Mammary epithelial cell (primary cell): ENCODE data around the gene ING5.

Experiments used
- CTCF ChIP-seq, 2 donors: IDR thresholded peaks in 1 of 2; conservative IDR thresholded peaks in 1 of 2; 2 replicates each; pipeline ENCODE4 v1.5.1; 2011 to 2012; ENCODE audit warnings: inconsistent platforms in 2 of 2, low read length in 2 of 2, mild to moderate bottlenecking in 2 of 2, control low read depth in 1 of 2, low read depth in 1 of 2; ENCODE audit not compliant: insufficient read depth in 1 of 2; ENCODE audit errors: extremely low read depth in 1 of 2
- EZH2 ChIP-seq: IDR thresholded peaks from 2 replicates; pipeline ENCODE4 v1.6.1; 2012; ENCODE audit warnings: low read length, inconsistent platforms, borderline replicate concordance

DNA sequence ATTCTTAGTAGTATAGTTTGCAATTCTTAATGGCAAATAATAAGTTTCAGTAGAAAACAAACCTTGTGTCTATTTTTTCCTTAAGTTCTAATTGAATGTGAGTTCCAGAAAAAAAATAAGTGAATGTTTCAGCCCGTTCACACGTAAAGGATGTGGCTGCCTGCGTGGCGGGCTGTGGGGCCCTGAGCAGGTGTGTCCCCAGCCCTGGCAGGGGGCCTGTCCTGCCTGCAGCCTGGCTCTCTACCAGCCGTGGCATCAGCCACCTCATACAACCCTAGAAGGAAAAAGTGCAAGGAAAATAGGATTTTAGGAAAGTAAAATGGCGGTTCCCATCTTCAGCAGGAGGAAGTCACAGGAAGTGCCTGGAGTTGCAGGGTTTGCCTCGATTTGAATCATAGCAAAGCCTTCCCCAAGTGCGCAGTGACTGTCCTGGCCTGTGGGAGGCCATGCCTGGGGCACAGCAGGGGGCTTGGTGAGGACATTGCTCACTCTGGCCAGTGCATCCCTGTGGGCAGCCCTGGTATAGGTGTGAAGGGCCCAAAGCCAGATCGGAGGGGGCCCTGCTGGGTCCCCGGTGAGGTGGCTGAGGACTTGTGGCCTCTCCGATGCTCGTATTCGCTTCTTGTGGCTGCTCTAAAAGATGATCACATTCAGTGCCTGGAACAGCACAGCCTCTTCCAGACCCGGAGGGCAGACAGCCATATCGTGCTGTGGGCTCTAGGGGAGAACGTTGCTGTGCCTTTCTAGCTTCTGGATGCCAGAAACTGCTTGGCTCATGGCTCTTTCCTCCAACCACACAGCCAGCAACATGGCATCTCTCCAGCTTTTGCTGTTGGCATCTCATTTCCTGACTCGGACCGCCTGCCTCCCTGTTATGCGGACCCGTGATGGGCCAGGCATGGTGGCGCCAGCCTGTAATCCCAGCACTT, 27.8 kb upstream of the ING5 start:
- no peak for TF ChIP-seq CTCF (conservative IDR thresholded peaks at IDR 0.05 in 1 of 2, IDR thresholded peaks at IDR 0.05 in 1 of 2; ENCODE audit: extremely low read depth in 1 of 2, insufficient read depth in 1 of 2, low read depth in 1 of 2, low read length in 2 of 2)
- TF ChIP-seq EZH2: no peak
